ENCODE results near the gene GABPB1. TPM values are rescaled to one million over a fixed set of nuclear protein-coding genes. Genes with fewer than 3 reads are reported as not detected.

The GABPB1 gene
- total RNA-seq, 1 experiment from 2014 or later: 38.5 TPM

- ChIA-PET CTCF (interaction anchor here (0.8 to 2.5 kb wide), 2 partner anchors 121 to 154 kb away, joined by 3 to 12 read pairs; partner anchors contain the start of gene SLC27A2), POLR2A (no interaction called here)
- DNase-seq (ENCODE audit: unreplicated experiment): no peak
- no peak overlapping the region for H3K27ac Mint-ChIP-seq (ENCODE audit: low read depth, unreplicated experiment)
- no peaks in the 10 kb centered on the region for H3K9me3 Mint-ChIP-seq (ENCODE audit: unreplicated experiment)
- TF ChIP-seq CTCF (IDR thresholded peaks at IDR 0.05; ENCODE audit: unreplicated experiment): no peak
- H3K36me3 Mint-ChIP-seq (ENCODE audit: insufficient read depth, unreplicated experiment): peaks cover 49% of the 10 kb centered on the region
- BruUV-seq (replicated peaks): no TSS peak
- H3K27me3 Mint-ChIP-seq (ENCODE audit: insufficient read depth, unreplicated experiment): no peaks in the 10 kb centered on the region
- H3K4me3 Mint-ChIP-seq (ENCODE audit: unreplicated experiment): no peak overlapping the region
- intact Hi-C loops (cut with micrococcal nuclease): no loop called here
- H3K4me1 Mint-ChIP-seq (ENCODE audit: insufficient read depth, unreplicated experiment): no peaks in the 10 kb centered on the region
Measured at GRCh38 chr15:50302581-50302980, 52.4 kb downstream of the GABPB1 start.

- no peaks in the 10 kb centered on the region for H3K27me3 Mint-ChIP-seq (ENCODE audit: insufficient read depth, unreplicated experiment)
- H3K9me3 Mint-ChIP-seq (ENCODE audit: unreplicated experiment): no peaks in the 10 kb centered on the region
- TF ChIP-seq CTCF (IDR thresholded peaks at IDR 0.05; ENCODE audit: unreplicated experiment): no peak
- no peak for DNase-seq (ENCODE audit: unreplicated experiment)
- BruUV-seq (replicated peaks): no TSS peak
- ChIA-PET POLR2A (no interaction called here), CTCF (interaction anchor here (0.6 to 1.9 kb wide), 3 partner anchors 17 to 64 kb away, joined by 3 to 10 read pairs (median 5); no protein-coding TSS in a partner anchor)
- no peak overlapping the region for H3K4me3 Mint-ChIP-seq (ENCODE audit: unreplicated experiment)
- H3K27ac Mint-ChIP-seq (ENCODE audit: low read depth, unreplicated experiment): no peak overlapping the region
- intact Hi-C loops (cut with micrococcal nuclease): no loop called here
- peaks cover 35% of the 10 kb centered on the region for H3K36me3 Mint-ChIP-seq (ENCODE audit: insufficient read depth, unreplicated experiment)
- no peaks in the 10 kb centered on the region for H3K4me1 Mint-ChIP-seq (ENCODE audit: insufficient read depth, unreplicated experiment)
Measured at GRCh38 chr15:50298340-50298739, 56.7 kb downstream of the GABPB1 start.

- DNase-seq (ENCODE audit: unreplicated experiment): no peak
- no peak for TF ChIP-seq CTCF (IDR thresholded peaks at IDR 0.05; ENCODE audit: unreplicated experiment)
- H3K9me3 Mint-ChIP-seq (ENCODE audit: unreplicated experiment): no peaks in the 10 kb centered on the region
- no peak overlapping the region for H3K4me3 Mint-ChIP-seq (ENCODE audit: unreplicated experiment)
- peaks cover 16% of the 10 kb centered on the region for H3K36me3 Mint-ChIP-seq (ENCODE audit: insufficient read depth, unreplicated experiment)
- no peak overlapping the region for H3K27ac Mint-ChIP-seq (ENCODE audit: low read depth, unreplicated experiment)
- ChIA-PET POLR2A (interaction anchor here (0.8 to 1.1 kb wide), 2 partner anchors 59 to 103 kb away, joined by 3 read pairs; partner anchors contain the start of gene GABPB1), CTCF (interaction anchor here (0.7 to 1.2 kb wide), 2 partner anchors 20 to 102 kb away, joined by 3 read pairs; no protein-coding TSS in a partner anchor)
- H3K4me1 Mint-ChIP-seq (ENCODE audit: insufficient read depth, unreplicated experiment): no peaks in the 10 kb centered on the region
- intact Hi-C loops (cut with micrococcal nuclease): no loop called here
- H3K27me3 Mint-ChIP-seq (ENCODE audit: insufficient read depth, unreplicated experiment): no peaks in the 10 kb centered on the region
- no TSS peak for BruUV-seq (replicated peaks)
Measured at GRCh38 chr15:50295966-50296365, 59.0 kb downstream of the GABPB1 start.

GRCh38 chr15:50289749-50290148, 65.2 kb downstream of the GABPB1 start:
- ChIA-PET POLR2A (no interaction called here), CTCF (interaction anchor here (2.5 kb wide), 1 partner anchor 26 kb away, joined by 8 read pairs; no protein-coding TSS in a partner anchor)
- H3K4me1 Mint-ChIP-seq (ENCODE audit: insufficient read depth, unreplicated experiment): no peaks in the 10 kb centered on the region
- no peaks in the 10 kb centered on the region for H3K9me3 Mint-ChIP-seq (ENCODE audit: unreplicated experiment)
- peaks cover 34% of the 10 kb centered on the region for H3K36me3 Mint-ChIP-seq (ENCODE audit: insufficient read depth, unreplicated experiment)
- no peak overlapping the region for H3K4me3 Mint-ChIP-seq (ENCODE audit: unreplicated experiment)
- DNase-seq (ENCODE audit: unreplicated experiment): no peak
- TF ChIP-seq CTCF (IDR thresholded peaks at IDR 0.05; ENCODE audit: unreplicated experiment): no peak
- no peaks in the 10 kb centered on the region for H3K27me3 Mint-ChIP-seq (ENCODE audit: insufficient read depth, unreplicated experiment)
- BruUV-seq (replicated peaks): no TSS peak
- H3K27ac Mint-ChIP-seq (ENCODE audit: low read depth, unreplicated experiment): no peak overlapping the region
- intact Hi-C loops (cut with micrococcal nuclease): no loop called here
